Measurements from ENCODE around the gene TDRD12.

TDRD12 gene

GRCh38 chr19:32862173-32862572, 142.6 kb downstream of the TDRD12 start:
- no peaks in the 10 kb centered on the region for H3K9me3 ChIP-seq (ENCODE audit: control insufficient read depth, insufficient read depth, low read depth, low read length)

DNA sequence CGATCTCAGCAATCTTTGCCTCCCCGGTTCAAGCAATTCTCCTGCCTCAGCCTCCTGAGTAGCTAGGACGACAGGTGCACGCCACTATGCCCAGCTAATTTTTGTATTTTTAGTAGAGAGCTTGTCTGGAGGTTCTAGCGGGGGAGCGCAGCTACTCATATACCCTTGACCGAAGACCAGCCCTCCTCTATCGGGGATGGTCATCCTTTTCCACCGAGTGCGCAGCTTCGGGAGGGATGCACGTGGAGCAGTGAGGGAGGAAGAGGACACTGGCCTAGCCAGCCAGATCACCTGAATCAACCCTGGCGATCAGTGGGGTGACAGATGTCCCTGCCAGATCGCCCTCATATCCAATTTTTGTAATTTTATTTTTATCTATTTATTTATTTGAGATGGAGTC, 143.2 kb downstream of the TDRD12 start:
- H3K4me3 ChIP-seq (ENCODE audit: low read depth, low read length): no peak overlapping the region
- H3K4me1 ChIP-seq (ENCODE audit: control insufficient read depth, insufficient read depth, low read length): no peaks in the 10 kb centered on the region
- POLR2A ChIA-PET: no interaction called here
- no peaks in the 10 kb centered on the region for H3K9me3 ChIP-seq (ENCODE audit: control insufficient read depth, insufficient read depth, low read depth, low read length)
- no peak overlapping the region for H3K27ac ChIP-seq (ENCODE audit: extremely low read depth, low read depth, low read length)
- H3K36me3 ChIP-seq (ENCODE audit: control insufficient read depth in 2 of 2, insufficient read depth in 1 of 2, low read length in 2 of 2): no peaks in the 10 kb centered on the region; a peak in 1 of 3 replicates
- CTCF ChIA-PET: interaction anchor here (0.7 to 1.3 kb wide), 3 partner anchors 144 to 1327 kb away, joined by 3 to 4 read pairs (median 3); no protein-coding TSS in a partner anchor
- TF ChIP-seq ZNF155 (tag by site-specific recombination; IDR thresholded peaks at IDR 0.05) (no peak), KLF10 (tag by site-specific recombination; IDR thresholded peaks at IDR 0.05) (no peak), ZNF2 (tag by site-specific recombination; IDR thresholded peaks at IDR 0.05) (no peak), ZNF302 (tag by site-specific recombination; IDR thresholded peaks at IDR 0.05; ENCODE audit: low read depth) (no peak), ZNF473 (tag by site-specific recombination; IDR thresholded peaks at IDR 0.05) (no peak), ZNF174 (tag by site-specific recombination; IDR thresholded peaks at IDR 0.05) (no peak), GLI2 (tag by site-specific recombination; IDR thresholded peaks at IDR 0.05; ENCODE audit: borderline replicate concordance, low read depth) (no peak), ZFP3 (tag by site-specific recombination; IDR thresholded peaks at IDR 0.05; ENCODE audit: low read depth) (no peak), ZNF658 (tag by site-specific recombination; IDR thresholded peaks at IDR 0.05) (no peak), ZNF624 (tag by site-specific recombination; IDR thresholded peaks at IDR 0.05) (no peak), ZSCAN5A (tag by site-specific recombination; IDR thresholded peaks at IDR 0.05) (no peak)
- TF ChIP-seq, protein P1, sequence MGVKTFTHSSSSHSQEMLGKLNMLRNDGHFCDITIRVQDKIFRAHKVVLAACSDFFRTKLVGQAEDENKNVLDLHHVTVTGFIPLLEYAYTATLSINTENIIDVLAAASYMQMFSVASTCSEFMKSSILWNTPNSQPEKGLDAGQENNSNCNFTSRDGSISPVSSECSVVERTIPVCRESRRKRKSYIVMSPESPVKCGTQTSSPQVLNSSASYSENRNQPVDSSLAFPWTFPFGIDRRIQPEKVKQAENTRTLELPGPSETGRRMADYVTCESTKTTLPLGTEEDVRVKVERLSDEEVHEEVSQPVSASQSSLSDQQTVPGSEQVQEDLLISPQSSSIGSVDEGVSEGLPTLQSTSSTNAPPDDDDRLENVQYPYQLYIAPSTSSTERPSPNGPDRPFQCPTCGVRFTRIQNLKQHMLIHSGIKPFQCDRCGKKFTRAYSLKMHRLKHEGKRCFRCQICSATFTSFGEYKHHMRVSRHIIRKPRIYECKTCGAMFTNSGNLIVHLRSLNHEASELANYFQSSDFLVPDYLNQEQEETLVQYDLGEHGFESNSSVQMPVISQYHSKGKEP (tag by site-specific recombination; IDR thresholded peaks at IDR 0.05): no peak

More at GRCh38 chr19:32862173-32862572, 142.6 kb downstream of the TDRD12 start:
- no peaks in the 10 kb centered on the region for H3K4me1 ChIP-seq (ENCODE audit: control insufficient read depth, insufficient read depth, low read length)
- H3K4me3 ChIP-seq (ENCODE audit: low read depth, low read length): no peak overlapping the region
- ChIA-PET CTCF (interaction anchor here (0.6 to 1.3 kb wide), 3 partner anchors 262 to 1326 kb away, joined by 3 to 4 read pairs (median 3); no protein-coding TSS in a partner anchor), POLR2A (no interaction called here)
- TF ChIP-seq EGR2 (tag by site-specific recombination; IDR thresholded peaks at IDR 0.05; ENCODE audit: low read depth) (no peak), ZNF426 (tag by site-specific recombination; IDR thresholded peaks at IDR 0.05) (no peak), ZNF37A (tag by site-specific recombination; IDR thresholded peaks at IDR 0.05) (no peak), ZNF530 (tag by site-specific recombination; IDR thresholded peaks at IDR 0.05; ENCODE audit: low read depth) (no peak), ZNF658 (tag by site-specific recombination; IDR thresholded peaks at IDR 0.05) (no peak), GLIS2 (tag by site-specific recombination; IDR thresholded peaks at IDR 0.05) (no peak), ZNF514 (tag by site-specific recombination; IDR thresholded peaks at IDR 0.05) (no peak), RBAK (tag by site-specific recombination; IDR thresholded peaks at IDR 0.05) (no peak), ZBTB17 (tag by site-specific recombination; IDR thresholded peaks at IDR 0.05) (no peak), ZNF221 (tag by site-specific recombination; IDR thresholded peaks at IDR 0.05; ENCODE audit: borderline replicate concordance) (no peak), PRDM10 (tag by site-specific recombination; IDR thresholded peaks at IDR 0.05) (no peak), ZNF549 (tag by site-specific recombination; IDR thresholded peaks at IDR 0.05) (no peak), MZF1 (tag by site-specific recombination; IDR thresholded peaks at IDR 0.05; ENCODE audit: borderline replicate concordance) (no peak), ZNF629 (tag by site-specific recombination; IDR thresholded peaks at IDR 0.05) (no peak)
- TF ChIP-seq, protein P2, sequence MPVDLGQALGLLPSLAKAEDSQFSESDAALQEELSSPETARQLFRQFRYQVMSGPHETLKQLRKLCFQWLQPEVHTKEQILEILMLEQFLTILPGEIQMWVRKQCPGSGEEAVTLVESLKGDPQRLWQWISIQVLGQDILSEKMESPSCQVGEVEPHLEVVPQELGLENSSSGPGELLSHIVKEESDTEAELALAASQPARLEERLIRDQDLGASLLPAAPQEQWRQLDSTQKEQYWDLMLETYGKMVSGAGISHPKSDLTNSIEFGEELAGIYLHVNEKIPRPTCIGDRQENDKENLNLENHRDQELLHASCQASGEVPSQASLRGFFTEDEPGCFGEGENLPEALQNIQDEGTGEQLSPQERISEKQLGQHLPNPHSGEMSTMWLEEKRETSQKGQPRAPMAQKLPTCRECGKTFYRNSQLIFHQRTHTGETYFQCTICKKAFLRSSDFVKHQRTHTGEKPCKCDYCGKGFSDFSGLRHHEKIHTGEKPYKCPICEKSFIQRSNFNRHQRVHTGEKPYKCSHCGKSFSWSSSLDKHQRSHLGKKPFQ (tag by site-specific recombination; IDR thresholded peaks at IDR 0.05): no peak
- no peaks in the 10 kb centered on the region; a peak in 1 of 3 replicates for H3K36me3 ChIP-seq (ENCODE audit: control insufficient read depth in 2 of 2, insufficient read depth in 1 of 2, low read length in 2 of 2)
- no peak overlapping the region for H3K27ac ChIP-seq (ENCODE audit: extremely low read depth, low read depth, low read length)
